A549 (cell line): ENCODE data around the gene TNS1. TPM values are rescaled to one million over a fixed set of nuclear protein-coding genes. Genes with fewer than 3 reads are reported as not detected.

Experiments
- ATAC-seq, 2 experiments: fragments of 200-7000 bp in 1 of 2; fragments of >200 bp in 1 of 2; cut with Nextera tagmentation in 1 of 2; cut with Tn5 transposase in 1 of 2; 3 replicates each; pipeline versions ENCODE4 v1.8.0 to v1.9.1; 2018 to 2020; ENCODE audit warnings: mild to moderate bottlenecking in 1 of 2, moderate library complexity in 1 of 2
- CTCF ChIA-PET: fragments of 300-600 bp; sonication (Branson Sonifier 250); formaldehyde crosslinking; extraction: SDS; loops from one replicate; lab custom pipeline; 2021; ENCODE audit warnings: antibody characterized with exemption, inconsistent platforms; lab: Yijun Ruan, JAX
- POLR2A ChIA-PET: fragments of 350-600 bp; formaldehyde crosslinking; extraction: SDS; loops from one replicate; lab custom pipeline; 2021; ENCODE audit warnings: antibody characterized with exemption, inconsistent platforms; lab: Yijun Ruan, JAX
- DNase-seq, 2 experiments: peaks; one replicate each; pipeline versions ENCODE4 v3.0.0 to v3.0.0-alpha.2; 2011 to 2016; ENCODE audit warnings: low read depth in 1 of 2, low spot score in 1 of 2
- FAIRE-seq: peaks from 2 replicates; lab custom pipeline; 2011; peaks lifted over from hg19 to GRCh38; lab: Jason Lieb, UNC
- H3K27ac ChIP-seq, 2 experiments: fragments of >200 bp; sonication (Bioruptor Twin); formaldehyde crosslinking; 3 replicates each; pipeline ENCODE4 v1.5.1; 2016 to 2017
- H3K4me1 ChIP-seq: fragments of >200 bp; sonication (Bioruptor Twin); formaldehyde crosslinking; 3 replicates; pipeline ENCODE4 v1.6.1; 2016
- H3K4me2 ChIP-seq: fragments of >200 bp; sonication (Bioruptor Twin); formaldehyde crosslinking; 3 replicates; pipeline ENCODE4 v1.6.1; 2016
- H3K4me3 ChIP-seq: fragments of >200 bp; sonication (Bioruptor Twin); formaldehyde crosslinking; 3 replicates; pipeline ENCODE4 v1.5.1; 2016
- H3K9me3 ChIP-seq: fragments of >200 bp; sonication (Bioruptor Twin); formaldehyde crosslinking; 3 replicates; pipeline ENCODE4 v1.6.1; 2016
- CBX8 ChIP-seq: fragments of 200-600 bp; sonication (generic); IDR thresholded peaks from 2 replicates; pipeline ENCODE4 v1.6.1; 2016
- CEBPB ChIP-seq, 2 experiments: fragments of >200 bp in 1 of 2; sonication (Bioruptor Twin) in 1 of 2; formaldehyde crosslinking in 1 of 2; IDR thresholded peaks; 2 replicates each; pipeline ENCODE4 v1.6.1; 2012 to 2016
- CHD2 ChIP-seq: fragments of 150-350 bp; IDR thresholded peaks from 2 replicates; pipeline ENCODE4 v1.6.1; 2014; ENCODE audit warnings: low read length; ENCODE audit not compliant: partially characterized antibody
- NPAS2 ChIP-seq: fragments of 250-450 bp; sonication (Bioruptor Pico); IDR thresholded peaks from 2 replicates; pipeline ENCODE4 v1.8.0; 2022; ENCODE audit warnings: mild to moderate bottlenecking, moderate library complexity, borderline replicate concordance
- RARB ChIP-seq: fragments of 250-450 bp; sonication (Bioruptor Pico); IDR thresholded peaks from 2 replicates; pipeline ENCODE4 v1.8.0; 2021; ENCODE audit warnings: mild to moderate bottlenecking, moderate library complexity
- RFX5 ChIP-seq: fragments of 450-650 bp; IDR thresholded peaks from 2 replicates; pipeline ENCODE4 v1.7.1; 2014; ENCODE audit warnings: antibody characterized with exemption, mild to moderate bottlenecking, moderate library complexity
- RNF2 ChIP-seq: fragments of 200-600 bp; sonication (generic); IDR thresholded peaks from 2 replicates; pipeline ENCODE4 v1.6.1; 2016; ENCODE audit warnings: low read depth, mild to moderate bottlenecking, antibody characterized with exemption, moderate library complexity, borderline replicate concordance
- SREBF2 ChIP-seq: fragments of 450-650 bp; IDR thresholded peaks from 2 replicates; pipeline ENCODE4 v1.6.1; 2014; ENCODE audit warnings: mild to moderate bottlenecking, moderate library complexity
- TFCP2L1 ChIP-seq: fragments of 250-450 bp; sonication (Bioruptor Pico); IDR thresholded peaks from 2 replicates; pipeline ENCODE4 v1.5.0; 2021; ENCODE audit warnings: mild to moderate bottlenecking
- ZNF302 ChIP-seq: fragments of 250-450 bp; sonication (Bioruptor Pico); IDR thresholded peaks from 2 replicates; pipeline ENCODE4 v1.9.0; 2021; ENCODE audit warnings: inconsistent platforms, mild to moderate bottlenecking, moderate library complexity
- WGBS: methylation state at CpG from one replicate; pipeline ENCODE4 v1.1.6; 2017; ENCODE audit errors: missing lambda C conversion rate; 5-methylcytosine and 5-hydroxymethylcytosine counted together
- polyA plus RNA-seq, 4 experiments: library from polyadenylated mRNA; depleted of rRNA in 3 of 4; stranded (reverse); fragments of >200 nt; fragmentation: RNase III in 1 of 4; extraction: RNeasy Plus Mini Kit Qiagen cat#74134 plus additional on column Dnase treatment in 1 of 4; gene quantifications; 2 replicates in 3 of 4; 3 replicates in 1 of 4; pipeline ENCODE4 v1.2.3, GENCODE V29; 2011 to 2017
- TF ChIP-seq, protein P1 (sequence below): IDR thresholded peaks from 2 replicates; pipeline ENCODE4 v1.6.1; 2012; ENCODE audit warnings: low read depth, borderline replicate concordance
- TF ChIP-seq, protein P2 (sequence below): fragments of >200 bp; sonication (Bioruptor Twin); formaldehyde crosslinking; IDR thresholded peaks from 3 replicates; pipeline ENCODE4 v1.5.1; 2016
- TF ChIP-seq, protein P3 (sequence below): fragments of 250-450 bp; sonication (Bioruptor Pico); IDR thresholded peaks from 2 replicates; pipeline ENCODE4 v1.5.0; 2020; ENCODE audit warnings: low read depth, mild to moderate bottlenecking, moderate library complexity
- TF ChIP-seq, protein P4 (sequence below): fragments of 250-450 bp; sonication (Bioruptor Pico); IDR thresholded peaks from 2 replicates; pipeline ENCODE4 v1.5.0; 2021; ENCODE audit warnings: mild to moderate bottlenecking, moderate library complexity, borderline replicate concordance

TNS1 gene
- polyA plus RNA-seq, 2 of the 4 experiments (the other 2 are of a cell fraction), result 4.9 to 10.6 TPM

DNA sequence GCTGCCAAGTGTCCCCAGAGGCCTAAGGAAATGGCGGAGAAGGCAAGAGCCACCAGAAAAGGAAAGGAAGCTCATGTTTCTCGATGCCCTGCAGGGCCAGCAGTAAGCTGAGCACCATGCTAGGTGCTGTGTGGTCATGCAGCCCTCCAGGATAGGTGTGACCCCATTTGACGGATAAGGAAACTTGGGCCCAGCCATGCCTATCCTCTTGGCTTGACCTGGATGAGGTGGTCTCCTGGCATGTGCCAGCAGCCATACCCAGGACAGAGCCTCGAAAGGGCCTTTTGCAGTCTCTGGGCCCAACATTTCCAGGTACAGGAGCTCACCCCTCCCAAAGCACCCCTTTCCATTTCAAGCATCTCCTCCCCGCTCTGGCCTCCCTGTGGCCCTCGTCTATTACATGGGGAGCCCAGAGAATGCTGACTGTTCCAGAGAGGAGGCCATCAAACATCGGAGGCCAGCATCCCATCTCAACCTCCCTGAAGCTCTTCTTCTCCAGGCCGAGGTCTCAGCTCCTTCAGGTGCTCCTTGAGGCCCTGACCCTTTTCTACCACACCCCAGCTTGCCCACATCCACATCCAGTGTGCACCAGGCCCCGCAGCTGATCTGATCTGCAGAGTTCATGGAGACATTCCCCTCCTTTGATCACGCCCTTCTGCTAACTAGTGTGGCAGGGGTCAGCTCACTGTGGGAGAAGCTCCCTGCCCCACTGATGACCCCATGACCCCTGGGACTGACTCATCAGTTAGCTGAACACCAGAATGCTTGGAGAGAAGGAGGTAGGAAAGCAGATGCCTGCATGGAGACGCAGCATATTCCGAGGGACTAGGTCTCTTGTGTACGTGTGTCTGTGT, 208.4 kb downstream of the TNS1 start:
- DNase-seq (no peak), ATAC-seq (no peak), FAIRE-seq (no peak)
- H3K27ac ChIP-seq, result no peak overlapping the region
- TF ChIP-seq, protein P1, sequence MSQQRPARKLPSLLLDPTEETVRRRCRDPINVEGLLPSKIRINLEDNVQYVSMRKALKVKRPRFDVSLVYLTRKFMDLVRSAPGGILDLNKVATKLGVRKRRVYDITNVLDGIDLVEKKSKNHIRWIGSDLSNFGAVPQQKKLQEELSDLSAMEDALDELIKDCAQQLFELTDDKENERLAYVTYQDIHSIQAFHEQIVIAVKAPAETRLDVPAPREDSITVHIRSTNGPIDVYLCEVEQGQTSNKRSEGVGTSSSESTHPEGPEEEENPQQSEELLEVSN, result no peak
- no peak for TF ChIP-seq CEBPB (IDR thresholded peaks at IDR 0.05)
- ChIA-PET CTCF (interaction anchor here (0.6 to 7.4 kb wide), 5 partner anchors 8 to 243 kb away, joined by 3 to 122 read pairs (median 6); no protein-coding TSS in a partner anchor), POLR2A (no interaction called here)
- WGBS, result 73% methylated on average over 10 of the region's 13 CpGs
- no peak overlapping the region for H3K4me2 ChIP-seq
- H3K4me3 ChIP-seq, result no peak overlapping the region
- no peaks in the 10 kb centered on the region for H3K9me3 ChIP-seq
- peaks cover 11% of the 10 kb centered on the region; the same call in 1 of the 3 replicates for H3K4me1 ChIP-seq

DNA sequence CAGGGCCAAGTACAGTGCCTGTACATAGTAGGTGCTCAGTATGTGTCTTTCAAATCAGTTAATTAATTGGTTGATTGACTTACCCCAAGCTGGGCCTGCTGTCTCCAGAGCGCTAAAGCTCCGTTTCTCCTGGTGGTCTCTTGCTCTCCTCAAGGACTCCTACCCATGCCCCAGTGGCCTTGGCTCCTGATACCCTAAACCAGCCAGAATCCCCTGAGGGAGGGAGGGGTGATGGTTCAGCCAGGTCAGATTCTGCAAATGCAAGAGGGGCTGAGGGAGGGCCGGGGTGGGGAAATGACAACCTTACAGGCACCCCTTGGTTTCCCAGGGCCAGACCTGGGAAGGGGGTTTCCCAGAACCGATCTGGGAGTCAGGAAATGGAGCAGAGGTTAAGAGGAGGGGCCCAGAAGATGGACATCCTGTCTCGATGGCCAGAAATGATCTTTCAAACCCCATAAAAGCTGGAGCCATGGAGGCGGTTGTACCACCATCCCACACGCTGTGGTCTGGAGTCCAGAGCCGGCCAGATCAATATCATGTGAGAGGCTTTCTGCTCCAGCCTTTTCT, 209.1 kb downstream of the TNS1 start:
- POLR2A ChIA-PET, result no interaction called here
- no peak for TF ChIP-seq CBX8
- TF ChIP-seq TFCP2L1 (CRISPR knock-in tag), result no peak
- no peak for TF ChIP-seq ZNF302
- TF ChIP-seq, protein P2, sequence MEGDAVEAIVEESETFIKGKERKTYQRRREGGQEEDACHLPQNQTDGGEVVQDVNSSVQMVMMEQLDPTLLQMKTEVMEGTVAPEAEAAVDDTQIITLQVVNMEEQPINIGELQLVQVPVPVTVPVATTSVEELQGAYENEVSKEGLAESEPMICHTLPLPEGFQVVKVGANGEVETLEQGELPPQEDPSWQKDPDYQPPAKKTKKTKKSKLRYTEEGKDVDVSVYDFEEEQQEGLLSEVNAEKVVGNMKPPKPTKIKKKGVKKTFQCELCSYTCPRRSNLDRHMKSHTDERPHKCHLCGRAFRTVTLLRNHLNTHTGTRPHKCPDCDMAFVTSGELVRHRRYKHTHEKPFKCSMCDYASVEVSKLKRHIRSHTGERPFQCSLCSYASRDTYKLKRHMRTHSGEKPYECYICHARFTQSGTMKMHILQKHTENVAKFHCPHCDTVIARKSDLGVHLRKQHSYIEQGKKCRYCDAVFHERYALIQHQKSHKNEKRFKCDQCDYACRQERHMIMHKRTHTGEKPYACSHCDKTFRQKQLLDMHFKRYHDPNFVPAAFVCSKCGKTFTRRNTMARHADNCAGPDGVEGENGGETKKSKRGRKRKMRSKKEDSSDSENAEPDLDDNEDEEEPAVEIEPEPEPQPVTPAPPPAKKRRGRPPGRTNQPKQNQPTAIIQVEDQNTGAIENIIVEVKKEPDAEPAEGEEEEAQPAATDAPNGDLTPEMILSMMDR, result no peak
- no peak for TF ChIP-seq RFX5
- TF ChIP-seq CEBPB (IDR thresholded peaks at IDR 0.05), result no peak
- no peak for TF ChIP-seq CHD2
- TF ChIP-seq, protein P3, sequence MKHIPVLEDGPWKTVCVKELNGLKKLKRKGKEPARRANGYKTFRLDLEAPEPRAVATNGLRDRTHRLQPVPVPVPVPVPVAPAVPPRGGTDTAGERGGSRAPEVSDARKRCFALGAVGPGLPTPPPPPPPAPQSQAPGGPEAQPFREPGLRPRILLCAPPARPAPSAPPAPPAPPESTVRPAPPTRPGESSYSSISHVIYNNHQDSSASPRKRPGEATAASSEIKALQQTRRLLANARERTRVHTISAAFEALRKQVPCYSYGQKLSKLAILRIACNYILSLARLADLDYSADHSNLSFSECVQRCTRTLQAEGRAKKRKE (CRISPR knock-in tag), result no peak
- TF ChIP-seq, protein P4, sequence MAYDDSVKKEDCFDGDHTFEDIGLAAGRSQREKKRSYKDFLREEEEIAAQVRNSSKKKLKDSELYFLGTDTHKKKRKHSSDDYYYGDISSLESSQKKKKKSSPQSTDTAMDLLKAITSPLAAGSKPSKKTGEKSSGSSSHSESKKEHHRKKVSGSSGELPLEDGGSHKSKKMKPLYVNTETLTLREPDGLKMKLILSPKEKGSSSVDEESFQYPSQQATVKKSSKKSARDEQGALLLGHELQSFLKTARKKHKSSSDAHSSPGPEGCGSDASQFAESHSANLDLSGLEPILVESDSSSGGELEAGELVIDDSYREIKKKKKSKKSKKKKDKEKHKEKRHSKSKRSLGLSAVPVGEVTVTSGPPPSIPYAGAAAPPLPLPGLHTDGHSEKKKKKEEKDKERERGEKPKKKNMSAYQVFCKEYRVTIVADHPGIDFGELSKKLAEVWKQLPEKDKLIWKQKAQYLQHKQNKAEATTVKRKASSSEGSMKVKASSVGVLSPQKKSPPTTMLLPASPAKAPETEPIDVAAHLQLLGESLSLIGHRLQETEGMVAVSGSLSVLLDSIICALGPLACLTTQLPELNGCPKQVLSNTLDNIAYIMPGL (CRISPR knock-in tag), result no peak
- TF ChIP-seq, protein P1, result no peak
- no peak for TF ChIP-seq SREBF2
- TF ChIP-seq RARB (CRISPR knock-in tag), result no peak
- TF ChIP-seq RNF2, result no peak
- no peak for TF ChIP-seq NPAS2
- TF ChIP-seq, all 56 proteins: peak for 0

More for the DNA sequence above, 209.1 kb downstream of the TNS1 start:
- no peak overlapping the region for H3K4me3 ChIP-seq
- CTCF ChIA-PET, result interaction anchor here (0.6 to 7.4 kb wide), 5 partner anchors 8 to 244 kb away, joined by 3 to 122 read pairs (median 6); no protein-coding TSS in a partner anchor
- no peak for ATAC-seq
- no peak overlapping the region for H3K4me2 ChIP-seq
- FAIRE-seq, result no peak
- H3K9me3 ChIP-seq, result no peaks in the 10 kb centered on the region
- DNase-seq, result no peak
- H3K4me1 ChIP-seq, result peaks cover 11% of the 10 kb centered on the region; the same call in 1 of the 3 replicates
- 81% methylated on average over 7 of the region's 8 CpGs for WGBS
- H3K27ac ChIP-seq, result no peak overlapping the region
